Measurements from ENCODE around the gene SPEF1.

SPEF1 gene

GRCh38 chr20:3787324-3788014 is 6.2 kb upstream of the SPEF1 start:
- DNase-seq, result peak; percentile 17

GRCh38 chr20:3786665-3787323 is 5.5 kb upstream of the SPEF1 start, which contains the start of gene CENPB:
TSS of gene CENPB (minus strand) at chr20:3786740. CDS start at chr20:3786483, 257 bp downstream.
- peak; percentile 89 for DNase-seq

DNA sequence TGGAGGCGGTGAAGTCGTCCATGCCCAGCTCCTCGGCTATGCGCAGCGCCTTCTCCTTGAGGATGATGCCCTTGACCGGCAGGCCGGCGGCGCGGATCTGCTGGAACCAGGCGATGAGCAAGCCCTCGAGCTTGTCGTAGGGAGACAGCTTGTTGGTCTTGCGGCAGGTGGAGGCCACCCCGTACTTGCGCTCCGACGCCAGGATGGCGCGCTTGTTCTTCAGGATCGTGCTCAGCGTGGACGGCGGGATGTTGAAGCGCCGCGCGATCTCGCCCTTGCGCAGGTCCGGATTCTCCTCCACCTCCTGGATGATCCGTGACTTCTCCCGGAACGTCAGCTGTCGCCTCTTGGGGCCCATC is 4.9 kb upstream of the SPEF1 start:
- peak; percentile 48 for DNase-seq

DNA sequence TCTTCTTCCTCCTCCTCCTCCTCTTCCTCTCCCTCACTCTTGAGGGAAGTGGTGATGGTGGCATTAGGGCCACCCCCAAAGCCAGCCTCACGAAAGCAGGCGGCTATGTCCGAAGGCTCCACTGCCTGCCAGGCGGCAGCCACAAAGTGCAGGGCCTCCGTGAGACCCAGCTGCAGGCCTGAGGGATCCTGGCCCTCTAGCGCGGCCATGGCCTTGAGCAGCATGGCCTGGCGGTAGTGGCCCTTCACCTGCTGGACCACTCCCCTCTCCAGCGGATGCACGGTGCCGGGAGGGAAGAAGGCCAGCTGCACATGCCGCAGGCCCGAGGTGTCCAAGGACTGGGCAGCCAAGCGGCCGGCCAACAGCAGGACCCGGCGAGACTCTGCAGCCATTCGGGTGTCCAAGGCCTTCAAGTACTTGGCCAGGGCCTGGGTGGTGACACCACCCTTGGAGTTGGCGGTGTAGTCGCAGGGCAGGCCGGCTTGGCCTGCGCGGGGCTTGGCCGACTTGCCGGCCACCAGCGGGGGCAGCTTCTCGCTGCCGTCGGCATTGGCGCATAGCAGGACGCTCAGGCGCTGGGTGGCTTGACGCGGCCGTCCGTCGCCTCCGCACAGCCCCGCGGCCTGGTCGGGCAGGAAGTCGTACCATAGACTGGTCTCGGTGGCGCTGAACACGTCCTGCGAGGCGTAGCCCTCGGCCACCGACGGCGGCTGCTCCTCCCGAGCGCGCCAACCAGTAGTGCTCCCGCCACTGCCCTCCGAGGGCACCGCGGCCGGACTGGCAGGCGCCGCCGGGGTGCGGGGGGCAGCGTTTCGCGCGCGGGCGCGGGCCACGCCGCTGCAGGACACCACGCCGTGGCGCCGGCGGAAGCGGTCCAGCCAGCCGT is 4.2 kb upstream of the SPEF1 start:
- DNase-seq, result no peak

GRCh38 chr20:3784863-3785239 is 3.6 kb upstream of the SPEF1 start:
- DNase-seq, result no peak

DNA sequence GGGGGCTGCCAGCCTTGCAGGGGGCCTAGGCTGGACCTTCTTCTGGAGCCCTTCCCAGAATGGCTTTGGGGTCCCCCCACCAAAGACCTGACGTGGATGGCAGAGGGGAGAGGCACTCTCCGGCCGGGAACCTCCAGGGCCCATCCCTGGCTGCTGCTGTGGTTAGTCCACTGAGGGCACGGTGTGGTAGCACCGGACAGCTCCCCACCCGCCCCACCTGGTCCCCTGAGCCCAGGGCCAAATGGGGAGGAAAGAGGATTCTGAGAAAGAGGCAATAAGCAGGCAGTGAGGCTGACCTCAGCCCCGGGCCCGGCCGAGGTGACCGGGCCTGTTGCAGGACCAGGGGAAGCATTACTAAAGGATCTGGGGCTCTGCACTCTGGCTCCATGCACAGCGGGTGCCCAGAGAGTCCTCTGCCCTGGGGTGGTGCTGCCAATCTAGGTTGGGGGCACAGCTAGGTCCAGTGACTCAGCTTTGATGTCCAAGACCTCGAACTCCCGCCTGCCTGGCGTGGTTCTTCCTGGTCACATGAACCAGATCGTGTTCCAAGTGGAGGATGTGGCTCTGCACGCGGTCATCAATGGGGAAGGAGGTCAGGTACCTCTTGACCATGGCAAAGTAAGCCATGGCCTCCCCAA is 3.1 kb upstream of the SPEF1 start:
- DNase-seq, result no peak

DNA sequence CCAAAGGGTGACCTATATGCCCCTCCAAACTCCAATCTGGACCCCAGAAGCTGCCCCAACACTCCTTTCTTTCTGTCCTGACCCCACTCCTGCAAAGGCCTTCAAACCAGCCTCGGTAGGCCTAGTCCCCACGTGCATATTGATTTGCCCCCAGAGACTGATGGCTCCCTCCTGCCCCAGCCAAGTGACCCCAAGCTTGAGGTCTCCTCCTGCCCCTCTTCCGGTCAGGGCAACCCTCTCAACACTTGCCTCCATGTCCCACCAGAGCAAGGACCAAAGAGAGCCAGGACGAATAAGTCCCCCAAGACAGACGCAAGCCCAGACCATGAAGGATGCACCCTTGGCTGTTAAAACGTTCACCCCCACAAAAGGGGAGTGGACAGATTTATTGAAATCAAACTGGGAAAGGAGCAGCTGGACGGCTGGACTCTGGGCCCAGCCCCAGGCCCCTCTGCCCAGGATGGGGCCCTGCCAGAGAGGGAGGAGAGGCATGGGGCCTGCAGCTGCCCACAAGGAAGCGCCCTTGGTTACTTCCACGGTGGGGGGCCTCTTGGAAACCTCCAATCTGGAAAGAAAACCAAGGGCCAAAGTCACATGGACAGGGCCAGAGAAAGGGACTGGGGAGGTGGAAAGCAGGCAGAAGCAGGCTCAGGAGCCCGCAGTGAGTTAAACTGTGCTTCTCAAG is 2.4 kb upstream of the SPEF1 start:
- DNase-seq, result no peak

DNA sequence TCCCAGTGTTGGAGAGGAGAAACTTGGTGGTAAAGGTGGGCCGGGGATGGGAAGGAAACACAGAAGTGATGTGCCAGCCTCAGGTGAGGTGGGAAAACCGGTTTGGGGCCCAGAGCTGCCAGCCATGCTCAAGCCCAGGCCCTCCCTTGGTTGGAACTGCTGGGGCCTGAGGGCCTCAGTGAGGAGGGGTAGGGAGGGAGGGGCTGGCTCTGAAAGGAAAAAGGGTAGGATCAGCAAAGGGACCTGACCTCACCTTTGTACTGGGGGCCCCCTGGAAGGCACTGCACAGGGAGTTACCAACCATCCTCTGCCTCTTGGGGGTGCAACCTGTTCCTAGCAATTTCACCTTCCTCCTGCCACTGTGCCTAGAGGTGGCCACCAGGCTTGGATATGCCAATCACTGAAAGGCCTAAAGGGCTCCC is 1.8 kb upstream of the SPEF1 start:
- no peak for DNase-seq

DNA sequence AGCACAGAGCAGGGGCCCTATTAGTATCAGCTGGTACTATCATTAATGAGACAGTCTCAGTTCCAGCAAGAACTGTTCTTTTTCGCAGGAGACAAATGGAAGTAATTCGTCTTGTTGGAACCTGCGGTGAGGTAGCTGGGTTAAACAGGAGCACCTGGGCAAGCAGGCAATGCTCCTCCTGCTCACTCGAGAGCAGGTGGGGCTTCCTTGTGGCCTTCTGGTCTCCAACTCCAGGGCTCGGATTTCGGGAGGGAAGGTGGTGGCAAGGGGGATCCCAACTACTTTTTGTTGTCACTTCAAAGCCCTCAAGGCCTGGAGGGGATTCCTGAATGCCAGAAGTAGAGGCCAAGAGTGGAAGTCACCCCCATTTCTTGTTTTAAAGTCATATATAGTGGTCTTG is 1.3 kb upstream of the SPEF1 start:
- DNase-seq, result no peak

DNA sequence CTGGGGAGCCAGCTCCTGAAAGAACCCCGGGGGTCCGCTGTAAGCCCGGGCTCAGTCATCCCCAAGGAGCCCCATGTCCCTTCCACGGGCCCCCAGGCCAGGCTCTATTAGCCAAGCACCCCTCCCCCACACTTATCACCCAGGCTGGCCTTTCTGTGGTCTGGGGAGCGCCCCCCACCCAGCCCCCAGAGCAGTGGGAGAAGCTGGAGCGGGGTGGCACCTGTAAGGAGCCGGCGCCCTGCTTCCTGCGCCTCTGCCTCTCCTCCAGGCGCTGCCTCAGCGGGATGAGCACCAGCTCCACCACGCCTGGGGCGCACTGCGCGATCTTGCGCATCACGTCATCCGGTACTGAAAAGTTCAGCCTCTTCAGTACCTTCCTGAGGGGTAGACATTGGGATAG is 2.3 kb downstream of the SPEF1 start:
- no peak for DNase-seq

GRCh38 chr20:3777716-3778629 is 3.3 kb downstream of the SPEF1 start:
- DNase-seq, result peak; percentile 49

DNA sequence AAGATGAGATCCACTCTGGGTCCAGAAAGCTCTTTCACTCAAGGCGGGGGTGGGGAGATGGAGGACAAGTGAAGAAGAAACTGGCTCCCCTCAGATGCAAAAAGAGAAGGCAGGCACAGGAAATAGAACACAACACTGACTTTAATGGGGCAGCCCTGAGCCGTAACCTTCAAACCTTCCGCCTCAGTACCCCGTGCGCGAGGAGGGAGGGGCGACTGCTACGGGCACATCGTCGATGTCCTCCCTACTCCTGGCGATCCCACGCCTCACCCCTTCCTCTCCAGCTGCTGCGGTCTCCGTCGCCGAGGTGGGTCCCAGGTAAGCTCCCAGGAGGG is 3.9 kb downstream of the SPEF1 start:
- DNase-seq, result no peak

DNA sequence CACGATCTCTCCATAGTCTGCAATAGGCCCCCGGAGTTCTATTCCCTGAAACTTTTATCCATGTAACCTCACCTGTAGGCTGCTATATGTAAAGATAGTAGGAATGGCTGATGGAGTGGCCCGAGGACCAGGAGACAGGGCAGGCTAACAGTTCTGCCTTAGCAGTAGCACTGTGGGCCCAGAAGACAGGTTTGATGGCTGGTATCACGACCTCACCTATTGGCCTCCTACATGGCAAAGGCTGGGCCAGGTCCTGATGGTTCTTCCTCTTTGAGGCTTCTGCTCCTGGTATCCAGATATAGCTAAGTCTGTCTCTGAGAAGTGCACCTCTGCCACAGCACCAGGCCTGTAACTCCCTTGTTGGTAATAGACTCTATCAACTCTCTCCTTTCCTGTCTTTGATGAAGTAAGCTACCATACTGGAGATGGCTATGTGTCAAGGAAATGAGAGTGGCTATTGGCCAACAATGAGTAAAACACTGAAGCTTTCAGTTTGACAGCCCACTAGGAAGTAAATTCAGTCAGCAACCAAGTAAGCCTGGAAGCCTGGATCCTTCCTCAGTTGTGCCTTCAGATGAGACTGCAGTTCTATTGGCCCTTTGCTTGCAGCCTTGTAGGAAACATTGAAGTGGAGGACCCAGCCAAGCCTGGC is 5.7 kb downstream of the SPEF1 start:
- DNase-seq, result no peak

DNA sequence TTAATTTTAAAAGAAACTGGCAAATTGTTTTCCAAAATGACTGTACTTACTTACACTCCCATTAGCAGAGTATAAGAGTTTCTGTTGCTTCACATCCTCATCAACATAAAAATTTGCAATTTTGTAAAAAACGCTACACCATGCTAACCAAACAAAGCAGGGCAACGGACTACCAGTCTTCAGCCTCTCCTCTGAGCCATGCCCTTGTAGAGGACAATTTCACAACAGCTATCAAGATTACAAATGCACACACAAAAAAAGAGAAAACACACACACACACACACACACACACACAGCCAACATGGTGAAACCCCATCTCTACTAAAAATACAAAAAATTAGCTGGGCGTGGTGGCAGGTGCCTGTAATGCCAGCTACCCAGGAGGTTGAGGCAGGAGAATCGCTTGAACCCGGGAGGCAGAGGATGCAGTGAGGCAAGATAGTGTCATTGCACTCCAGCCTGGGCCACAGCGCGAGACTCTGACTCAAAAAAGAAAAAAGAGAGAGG is 9.6 kb downstream of the SPEF1 start:
- DNase-seq, result no peak

- DNase-seq, result peak; percentile 88
Measured at GRCh38 chr20:3768342-3769130, 12.7 kb downstream of the SPEF1 start.

DNA sequence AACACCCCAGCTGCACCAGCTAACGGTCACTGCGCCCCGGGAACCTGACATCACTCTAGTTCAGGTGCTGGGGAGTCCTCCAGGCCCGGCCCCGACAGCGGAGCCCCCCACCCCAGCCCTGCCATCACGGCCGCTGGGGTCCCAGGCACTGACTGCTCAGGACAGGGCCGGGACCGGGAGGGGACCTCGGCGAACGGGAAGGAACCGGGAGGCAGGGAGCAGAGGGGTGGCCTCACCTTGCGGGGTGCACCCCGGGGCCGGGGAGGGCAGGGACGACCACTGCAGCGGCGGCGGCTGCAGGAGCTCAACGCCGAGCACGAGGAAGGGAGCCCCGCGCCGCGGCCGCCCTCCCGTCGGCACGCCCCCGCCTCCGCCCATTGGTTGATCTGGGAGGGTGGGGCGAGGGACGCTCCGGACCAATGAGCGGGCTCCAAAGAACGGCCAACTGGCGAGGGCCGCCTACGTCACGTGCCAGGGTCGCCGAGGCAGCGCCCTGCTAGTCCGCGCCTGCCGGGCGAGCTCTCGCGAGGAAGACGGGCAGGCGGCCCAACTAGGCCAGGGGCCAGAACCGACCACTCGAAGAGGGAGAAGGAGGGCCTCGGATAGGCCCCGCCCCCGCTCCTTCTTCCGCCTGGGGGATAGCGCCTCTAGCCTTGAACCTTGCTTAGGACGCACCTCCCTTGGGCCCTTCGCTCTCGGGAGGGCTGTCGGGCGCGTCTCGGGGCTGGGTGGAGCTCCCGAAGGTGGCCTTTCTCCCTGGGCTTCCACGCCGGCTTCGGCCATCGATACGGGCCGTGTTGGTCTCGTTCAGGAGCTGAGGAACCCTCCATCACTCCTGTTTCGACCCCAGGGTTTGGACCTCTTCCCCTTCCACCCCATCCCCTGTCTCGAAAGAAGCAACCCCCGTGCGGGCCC is 13.6 kb downstream of the SPEF1 start, which contains the start of gene ADISSP:
ADISSP (minus strand) TSS at position 327 of the 915 bp plus-strand sequence. CDS start 7,653 bp downstream, outside the sequence.
- DNase-seq, result peak; percentile 99

GRCh38 chr20:3767110-3767426 is 14.2 kb downstream of the SPEF1 start:
- DNase-seq, result no peak

GRCh38 chr20:3766422-3767109 is 14.7 kb downstream of the SPEF1 start:
- DNase-seq, result no peak
